ENCODE data around the gene PPHLN1.

- TF ChIP-seq CTCF (IDR thresholded peaks at IDR 0.05) = no peak
- no peak for TF ChIP-seq POLR2A (IDR thresholded peaks at IDR 0.05)
- TF ChIP-seq EP300 (IDR thresholded peaks at IDR 0.05) = no peak
- no peak for TF ChIP-seq POLR2AphosphoS5 (IDR thresholded peaks at IDR 0.05)
Observed at GRCh38 chr12:42362647-42363260, 36.8 kb downstream of the PPHLN1 start.

Data from sigmoid colon (tissue), 4 donors.